Activated naive CD4-positive, alpha-beta T cell treated with anti-CD3 and anti-CD28 coated beads for 36 hours (primary cell): ENCODE results near the gene KIAA1217. TPM values are rescaled to one million over a fixed set of nuclear protein-coding genes. Genes with fewer than 3 reads are reported as not detected.

ENCODE experiments used
- CTCF ChIA-PET: fragments of 350-600 bp; sonication (Branson Sonifier 250); formaldehyde crosslinking; loops from one replicate; lab custom pipeline; 2021; ENCODE audit warnings: antibody characterized with exemption; lab: Charles Lee
- DNase-seq: peaks from one replicate; pipeline ENCODE4 v3.0.0-alpha.2; 2020
- H3K27ac Mint-ChIP-seq: one replicate; pipeline ENCODE4 v1.8.0; 2021; ENCODE audit warnings: mild to moderate bottlenecking, mixed read lengths
- H3K27me3 Mint-ChIP-seq: one replicate; pipeline ENCODE4 v1.8.0; 2021; ENCODE audit warnings: low read depth, mixed read lengths
- H3K36me3 Mint-ChIP-seq: one replicate; pipeline ENCODE4 v1.8.0; 2021; ENCODE audit warnings: low read depth, mixed read lengths
- H3K4me1 Mint-ChIP-seq: one replicate; pipeline ENCODE4 v1.8.0; 2021; ENCODE audit warnings: low read depth, mixed read lengths
- H3K4me3 Mint-ChIP-seq: one replicate; pipeline ENCODE4 v1.8.0; 2021; ENCODE audit warnings: mild to moderate bottlenecking, moderate library complexity, mixed read lengths
- H3K9me3 Mint-ChIP-seq: one replicate; pipeline ENCODE4 v1.8.0; 2021; ENCODE audit warnings: mixed read lengths
- intact Hi-C: fragments of 100-400 bp; cut with micrococcal nuclease; formaldehyde crosslinking; loops from one replicate; pipeline ENCODE4 v1.15.1; 2023
- total RNA-seq, 2 experiments: library from RNA; stranded (reverse); gene quantifications; one replicate each; pipeline ENCODE4 v1.2.3, GENCODE V29; 2021

Gene KIAA1217
- total RNA-seq, 2 experiments from 2014 or later, result 0.57 to 0.86 TPM

- no peak for DNase-seq
- H3K4me3 Mint-ChIP-seq, result no peak overlapping the region
- peaks cover 2% of the 10 kb centered on the region for H3K27me3 Mint-ChIP-seq
- CTCF ChIA-PET, result interaction anchor here (0.7 kb wide), 1 partner anchor 206 kb away, joined by 3 read pairs; no protein-coding TSS in a partner anchor
- H3K4me1 Mint-ChIP-seq, result no peaks in the 10 kb centered on the region
- no peaks in the 10 kb centered on the region for H3K36me3 Mint-ChIP-seq
- intact Hi-C loops, result no loop called here
- H3K9me3 Mint-ChIP-seq, result no peaks in the 10 kb centered on the region
- no peak overlapping the region for H3K27ac Mint-ChIP-seq
These were observed 143.0 kb downstream of the KIAA1217 start for GRCh38 chr10:24351961-24352360.

GRCh38 chr10:24352399-24352798 lies 143.5 kb downstream of the KIAA1217 start:
- H3K4me1 Mint-ChIP-seq, result no peaks in the 10 kb centered on the region
- no peak overlapping the region for H3K27ac Mint-ChIP-seq
- peaks cover 2% of the 10 kb centered on the region for H3K27me3 Mint-ChIP-seq
- H3K36me3 Mint-ChIP-seq, result no peaks in the 10 kb centered on the region
- no peak for DNase-seq
- intact Hi-C loops, result no loop called here
- no peaks in the 10 kb centered on the region for H3K9me3 Mint-ChIP-seq
- CTCF ChIA-PET, result interaction anchor here (0.7 kb wide), 1 partner anchor 205 kb away, joined by 3 read pairs; no protein-coding TSS in a partner anchor
- no peak overlapping the region for H3K4me3 Mint-ChIP-seq

- no peaks in the 10 kb centered on the region for H3K4me1 Mint-ChIP-seq
- no peaks in the 10 kb centered on the region for H3K9me3 Mint-ChIP-seq
- no peak overlapping the region for H3K4me3 Mint-ChIP-seq
- CTCF ChIA-PET, result no interaction called here
- no peak for DNase-seq
- no peak overlapping the region for H3K27ac Mint-ChIP-seq
- peaks cover 2% of the 10 kb centered on the region for H3K27me3 Mint-ChIP-seq
- no peaks in the 10 kb centered on the region for H3K36me3 Mint-ChIP-seq
- intact Hi-C loops, result no loop called here
These were observed 144.4 kb downstream of the KIAA1217 start for GRCh38 chr10:24353319-24353718.

GRCh38 chr10:24355056-24355688 lies 146.2 kb downstream of the KIAA1217 start:
- CTCF ChIA-PET, result no interaction called here
- intact Hi-C loops, result no loop called here
- DNase-seq, result no peak
- H3K27me3 Mint-ChIP-seq, result peaks cover 2% of the 10 kb centered on the region
- no peak overlapping the region for H3K4me3 Mint-ChIP-seq
- no peaks in the 10 kb centered on the region for H3K9me3 Mint-ChIP-seq
- H3K36me3 Mint-ChIP-seq, result no peaks in the 10 kb centered on the region
- H3K27ac Mint-ChIP-seq, result no peak overlapping the region
- H3K4me1 Mint-ChIP-seq, result no peaks in the 10 kb centered on the region

- H3K9me3 Mint-ChIP-seq, result no peaks in the 10 kb centered on the region
- intact Hi-C loops, result no loop called here
These were observed 148.5 kb downstream of the KIAA1217 start for GRCh38 chr10:24357344-24358004.

GRCh38 chr10:24358022-24358421 lies 149.1 kb downstream of the KIAA1217 start:
- Mint-ChIP-seq H3K9me3 (no peaks in the 10 kb centered on the region), H3K4me1 (no peaks in the 10 kb centered on the region), H3K27me3 (peaks cover 2% of the 10 kb centered on the region), H3K36me3 (no peaks in the 10 kb centered on the region), H3K27ac (no peak overlapping the region), H3K4me3 (no peak overlapping the region)
- CTCF ChIA-PET, result no interaction called here
- no peak for DNase-seq
- intact Hi-C loops, result no loop called here

More at GRCh38 chr10:24357344-24358004, 148.5 kb downstream of the KIAA1217 start:
- Mint-ChIP-seq H3K27me3 (peaks cover 2% of the 10 kb centered on the region), H3K4me1 (no peaks in the 10 kb centered on the region), H3K27ac (no peak overlapping the region), H3K4me3 (no peak overlapping the region), H3K36me3 (no peaks in the 10 kb centered on the region)
- CTCF ChIA-PET, result interaction anchor here (0.5 to 1.2 kb wide), 2 partner anchors 162 to 823 kb away, joined by 3 to 4 read pairs; no protein-coding TSS in a partner anchor
- DNase-seq, result no peak

GRCh38 chr10:24360282-24361127 lies 151.6 kb downstream of the KIAA1217 start:
- CTCF ChIA-PET, result interaction anchor here (1.2 to 2.5 kb wide), 2 partner anchors 156 to 367 kb away, joined by 3 to 6 read pairs; no protein-coding TSS in a partner anchor
- intact Hi-C loops, result loop anchor here (1.0 to 10.0 kb wide), 5 partner anchors 143 to 1202 kb away; no protein-coding TSS in a partner anchor

GRCh38 chr10:24363070-24363469 lies 154.1 kb downstream of the KIAA1217 start:
- CTCF ChIA-PET, result no interaction called here
- intact Hi-C loops, result loop anchor here (5.0 to 10.0 kb wide), 2 partner anchors 154 to 658 kb away; no protein-coding TSS in a partner anchor

More at GRCh38 chr10:24360282-24361127, 151.6 kb downstream of the KIAA1217 start:
- Mint-ChIP-seq H3K27ac (no peak overlapping the region), H3K4me1 (no peaks in the 10 kb centered on the region), H3K36me3 (no peaks in the 10 kb centered on the region), H3K4me3 (no peak overlapping the region), H3K27me3 (peaks cover 4% of the 10 kb centered on the region), H3K9me3 (no peaks in the 10 kb centered on the region)
- peak; percentile 74 for DNase-seq

GRCh38 chr10:24367688-24368087 lies 158.8 kb downstream of the KIAA1217 start:
- peaks cover 4% of the 10 kb centered on the region for H3K9me3 Mint-ChIP-seq
- no peak overlapping the region for H3K4me3 Mint-ChIP-seq
- no peaks in the 10 kb centered on the region for H3K36me3 Mint-ChIP-seq
- H3K27me3 Mint-ChIP-seq, result peaks cover 11% of the 10 kb centered on the region
- CTCF ChIA-PET, result interaction anchor here (1.4 kb wide), 1 partner anchor 11 kb away, joined by 3 read pairs; no protein-coding TSS in a partner anchor
- H3K27ac Mint-ChIP-seq, result no peak overlapping the region
- intact Hi-C loops, result loop anchor here (10.0 kb wide), 1 partner anchor 663 kb away; no protein-coding TSS in a partner anchor
- DNase-seq, result no peak
- no peaks in the 10 kb centered on the region for H3K4me1 Mint-ChIP-seq

More at GRCh38 chr10:24363070-24363469, 154.1 kb downstream of the KIAA1217 start:
- Mint-ChIP-seq H3K27ac (no peak overlapping the region), H3K27me3 (peaks cover 11% of the 10 kb centered on the region), H3K36me3 (no peaks in the 10 kb centered on the region), H3K4me1 (no peaks in the 10 kb centered on the region), H3K4me3 (no peak overlapping the region), H3K9me3 (no peaks in the 10 kb centered on the region)
- no peak for DNase-seq

- Mint-ChIP-seq H3K36me3 (no peaks in the 10 kb centered on the region), H3K27me3 (peaks cover 11% of the 10 kb centered on the region), H3K9me3 (peaks cover 8% of the 10 kb centered on the region), H3K4me3 (no peak overlapping the region), H3K4me1 (no peaks in the 10 kb centered on the region), H3K27ac (no peak overlapping the region)
- CTCF ChIA-PET, result no interaction called here
- intact Hi-C loops, result no loop called here
- no peak for DNase-seq
These were observed 161.9 kb downstream of the KIAA1217 start for GRCh38 chr10:24370877-24371276.

GRCh38 chr10:24371396-24371795 lies 162.5 kb downstream of the KIAA1217 start:
- intact Hi-C loops, result no loop called here
- Mint-ChIP-seq H3K4me3 (no peak overlapping the region), H3K27ac (no peak overlapping the region), H3K4me1 (no peaks in the 10 kb centered on the region), H3K9me3 (peaks cover 8% of the 10 kb centered on the region), H3K27me3 (peaks cover 11% of the 10 kb centered on the region), H3K36me3 (no peaks in the 10 kb centered on the region)
- CTCF ChIA-PET, result interaction anchor here (0.6 kb wide), 1 partner anchor 173 kb away, joined by 4 read pairs; no protein-coding TSS in a partner anchor
- no peak for DNase-seq
